ENCODE data around the gene ZNF189.

DNA sequence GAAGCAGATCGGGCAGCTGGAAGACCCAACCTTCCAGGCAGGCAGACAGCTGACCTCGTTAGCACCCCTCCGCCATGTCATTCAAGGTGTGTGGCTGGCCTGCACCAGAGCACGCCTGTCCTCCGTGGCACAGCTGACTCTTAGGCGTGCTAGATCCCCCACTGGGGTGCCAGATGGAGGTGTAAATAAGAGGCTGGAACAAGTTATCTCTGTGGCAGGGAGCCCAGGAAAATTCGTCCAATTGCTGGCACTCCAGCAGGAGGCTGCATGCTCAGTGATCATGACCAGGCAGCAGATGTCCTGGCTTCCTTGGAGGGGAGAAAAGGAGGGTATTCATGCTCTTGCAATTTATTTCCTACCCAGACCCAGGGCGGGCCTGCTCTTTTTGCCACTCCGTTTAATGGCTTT lies 44.7 kb downstream of the ZNF189 start:
- TF ChIP-seq CTCF (IDR thresholded peaks at IDR 0.05) (no peak), POLR2A (IDR thresholded peaks at IDR 0.05) (no peak)
